ENCODE data around the gene ADAMTSL2.

DNA sequence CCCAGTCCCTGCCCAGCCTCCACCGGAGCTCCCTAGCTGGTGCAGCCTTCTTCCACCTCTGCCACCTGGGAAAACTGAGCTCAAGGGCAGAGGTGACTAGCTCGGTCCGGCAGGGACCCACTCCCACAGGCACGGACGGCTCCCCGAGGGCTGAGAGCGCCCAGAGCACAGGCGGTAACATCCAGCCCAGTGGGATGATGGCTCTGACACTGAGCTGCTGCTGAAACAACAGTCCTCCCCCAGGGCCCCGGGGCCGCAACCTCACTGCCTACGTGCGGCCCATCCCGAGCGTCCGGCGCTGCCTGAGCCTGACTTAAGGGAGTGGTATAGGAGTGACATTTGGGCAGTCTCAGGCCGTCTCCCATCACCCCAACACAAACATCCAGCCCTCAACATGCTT, 70.9 kb downstream of the ADAMTSL2 start:
- TF ChIP-seq, protein P1, sequence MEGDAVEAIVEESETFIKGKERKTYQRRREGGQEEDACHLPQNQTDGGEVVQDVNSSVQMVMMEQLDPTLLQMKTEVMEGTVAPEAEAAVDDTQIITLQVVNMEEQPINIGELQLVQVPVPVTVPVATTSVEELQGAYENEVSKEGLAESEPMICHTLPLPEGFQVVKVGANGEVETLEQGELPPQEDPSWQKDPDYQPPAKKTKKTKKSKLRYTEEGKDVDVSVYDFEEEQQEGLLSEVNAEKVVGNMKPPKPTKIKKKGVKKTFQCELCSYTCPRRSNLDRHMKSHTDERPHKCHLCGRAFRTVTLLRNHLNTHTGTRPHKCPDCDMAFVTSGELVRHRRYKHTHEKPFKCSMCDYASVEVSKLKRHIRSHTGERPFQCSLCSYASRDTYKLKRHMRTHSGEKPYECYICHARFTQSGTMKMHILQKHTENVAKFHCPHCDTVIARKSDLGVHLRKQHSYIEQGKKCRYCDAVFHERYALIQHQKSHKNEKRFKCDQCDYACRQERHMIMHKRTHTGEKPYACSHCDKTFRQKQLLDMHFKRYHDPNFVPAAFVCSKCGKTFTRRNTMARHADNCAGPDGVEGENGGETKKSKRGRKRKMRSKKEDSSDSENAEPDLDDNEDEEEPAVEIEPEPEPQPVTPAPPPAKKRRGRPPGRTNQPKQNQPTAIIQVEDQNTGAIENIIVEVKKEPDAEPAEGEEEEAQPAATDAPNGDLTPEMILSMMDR (optimal IDR thresholded peaks at IDR 0.05 in 1 of 3, IDR thresholded peaks at IDR 0.05 in 1 of 3, conservative IDR thresholded peaks at IDR 0.05 in 1 of 3; ENCODE audit: extremely low read depth in 1 of 3, insufficient read depth in 2 of 3, low read length in 3 of 3) = no peak
- TF ChIP-seq EZH2 (IDR thresholded peaks at IDR 0.05; ENCODE audit: low read length) = no peak
